ENCODE data around the gene CNTNAP2. TPM values are rescaled to one million over a fixed set of nuclear protein-coding genes. Genes with fewer than 3 reads are reported as not detected.

The CNTNAP2 gene
- total and polyA plus RNA-seq, 12 donors = 0.07 to 0.77 (median 0.24) TPM

DNA sequence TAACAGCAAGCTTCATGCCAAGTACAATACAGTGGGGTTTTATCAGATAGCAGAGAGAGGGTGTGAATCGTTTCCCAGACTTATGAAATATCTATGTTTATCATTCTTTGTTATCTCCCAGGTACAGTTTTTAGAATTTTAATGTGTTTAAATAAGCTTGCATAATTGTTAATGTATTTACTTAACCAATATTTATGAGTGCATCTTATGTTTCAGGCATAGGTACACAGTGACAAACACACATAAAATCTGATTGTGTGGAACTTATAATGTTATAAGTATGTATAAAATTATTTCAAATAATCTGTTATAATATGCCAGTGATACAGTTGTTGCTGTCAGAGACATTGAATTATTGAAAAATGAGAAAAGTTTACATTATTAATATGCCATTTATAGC is 1462.5 kb downstream of the CNTNAP2 start:
- Histone ChIP-seq H3K27me3 (no peaks in the 10 kb centered on the region), H3K27ac (no peak overlapping the region), H3K36me3 (no peaks in the 10 kb centered on the region), H3K4me1 (no peaks in the 10 kb centered on the region), H3K4me3 (no peak overlapping the region), H3K9me3 (no peaks in the 10 kb centered on the region)
- intact Hi-C loops (cut with DNase I) = no loop called here
- 36 to 47% methylated on average over 1 of the region's 1 CpG for WGBS, 2 donors
- no peak for ATAC-seq
- no peak for DNase-seq
- no peak for TF ChIP-seq CTCF (IDR thresholded peaks at IDR 0.05)

DNA sequence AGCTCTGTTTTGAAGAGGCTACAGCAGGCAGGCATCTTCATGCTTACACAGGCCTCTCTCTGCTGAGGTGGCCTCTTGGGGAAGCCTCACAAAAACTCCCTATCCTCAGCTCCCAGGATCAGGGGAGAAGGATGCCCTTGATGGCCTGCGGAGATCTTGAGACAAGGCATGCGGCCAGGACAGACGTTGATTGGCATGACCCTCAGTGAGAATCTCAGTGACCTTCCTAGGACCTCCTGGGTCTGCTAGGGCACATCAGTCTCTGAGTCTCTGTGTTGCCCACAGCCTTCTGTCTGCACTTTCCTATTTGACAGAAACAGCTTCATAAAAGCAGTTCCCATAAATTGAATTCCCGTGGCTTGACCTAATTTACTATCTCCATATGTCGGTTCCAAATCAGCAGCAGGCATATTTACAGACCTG is 1468.2 kb downstream of the CNTNAP2 start:
- H3K36me3 ChIP-seq = no peaks in the 10 kb centered on the region
- intact Hi-C loops (cut with DNase I) = no loop called here
- no peak overlapping the region for H3K27ac ChIP-seq
- ATAC-seq (no peak), DNase-seq (no peak)
- no peak for TF ChIP-seq CTCF (IDR thresholded peaks at IDR 0.05)
- 41 to 56% methylated on average over 5 of the region's 5 CpGs for WGBS, 2 donors
- no peaks in the 10 kb centered on the region for H3K27me3 ChIP-seq
- H3K4me3 ChIP-seq = no peak overlapping the region
- no peaks in the 10 kb centered on the region for H3K9me3 ChIP-seq
- no peaks in the 10 kb centered on the region for H3K4me1 ChIP-seq

GRCh38 chr7:147586110-147586509 is 1469.5 kb downstream of the CNTNAP2 start:
- Histone ChIP-seq H3K4me3 (no peak overlapping the region), H3K27ac (no peak overlapping the region), H3K27me3 (no peaks in the 10 kb centered on the region), H3K4me1 (no peaks in the 10 kb centered on the region), H3K36me3 (no peaks in the 10 kb centered on the region), H3K9me3 (no peaks in the 10 kb centered on the region)
- ATAC-seq (no peak), DNase-seq (no peak)
- intact Hi-C loops (cut with DNase I) = no loop called here
- TF ChIP-seq CTCF (IDR thresholded peaks at IDR 0.05) = no peak
- 40 to 79% methylated on average over 1 of the region's 1 CpG for WGBS, 2 donors

DNA sequence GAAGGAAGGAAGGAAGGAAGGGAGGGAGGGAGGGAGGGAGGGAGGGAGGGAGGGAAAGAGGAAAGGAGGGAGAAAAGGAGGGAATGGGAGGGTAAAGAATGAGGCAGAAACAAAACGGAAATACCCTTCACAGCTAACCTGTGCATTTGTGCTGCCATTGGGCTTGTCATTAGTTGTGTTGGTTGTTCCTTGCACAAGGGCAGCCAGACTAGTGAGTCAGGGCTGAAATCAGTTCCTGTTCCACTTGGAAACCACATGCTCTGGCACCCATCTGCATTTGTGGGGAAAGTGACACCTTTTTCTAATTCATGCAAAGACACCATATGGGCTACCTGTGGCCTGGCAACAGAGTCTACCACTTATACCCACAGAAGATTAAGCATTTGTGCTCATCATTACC is 1469.9 kb downstream of the CNTNAP2 start:
- Histone ChIP-seq H3K27me3 (no peaks in the 10 kb centered on the region), H3K4me3 (no peak overlapping the region), H3K36me3 (no peaks in the 10 kb centered on the region), H3K4me1 (no peaks in the 10 kb centered on the region), H3K27ac (no peak overlapping the region), H3K9me3 (no peaks in the 10 kb centered on the region)
- TF ChIP-seq CTCF (IDR thresholded peaks at IDR 0.05) = no peak
- no peak for ATAC-seq
- WGBS, 2 donors = 59% methylated on average over 1 of the region's 1 CpG
- intact Hi-C loops (cut with DNase I) = no loop called here
- no peak for DNase-seq

Measured in heart right ventricle (tissue), 16 donors.